Karpas-422 (cell line): ENCODE results near the gene GFI1B. TPM values are rescaled to one million over a fixed set of nuclear protein-coding genes. Genes with fewer than 3 reads are reported as not detected.
A peak's percentile ranks its signal among the peaks of the same experiment; 100 is the strongest.

ENCODE experiments used
- DNase-seq: peaks from one replicate; pipeline ENCODE4 v3.0.0-alpha.2; 2015
- H2AFZ ChIP-seq: fragments of 200-600 bp; sonication (generic); 2 replicates; pipeline ENCODE4 v1.6.1; 2014; ENCODE audit warnings: antibody characterized with exemption, low read length, mixed read lengths
- H3K27ac ChIP-seq: fragments of 200-600 bp; sonication (generic); 2 replicates; pipeline ENCODE4 v1.5.1; 2014; ENCODE audit warnings: mild to moderate bottlenecking, low read length, moderate library complexity
- H3K27me3 ChIP-seq: fragments of 200-600 bp; sonication (generic); 2 replicates; pipeline ENCODE4 v1.6.1; 2014; ENCODE audit warnings: low read length, mixed read lengths
- H3K36me3 ChIP-seq: fragments of 200-600 bp; sonication (generic); 2 replicates; pipeline ENCODE4 v1.6.1; 2014; ENCODE audit warnings: low read length, mixed read lengths; ENCODE audit not compliant: insufficient read depth
- H3K4me1 ChIP-seq: fragments of 200-600 bp; sonication (generic); 2 replicates; pipeline ENCODE4 v1.6.1; 2014; ENCODE audit warnings: mild to moderate bottlenecking, low read length, mixed read lengths
- H3K4me2 ChIP-seq: fragments of 200-600 bp; sonication (generic); 2 replicates; pipeline ENCODE4 v1.6.1; 2014; ENCODE audit warnings: low read length, low read depth, mild to moderate bottlenecking; ENCODE audit not compliant: poor library complexity, severe bottlenecking
- H3K4me3 ChIP-seq: fragments of 200-600 bp; sonication (generic); 2 replicates; pipeline ENCODE4 v1.5.1; 2014; ENCODE audit warnings: mild to moderate bottlenecking, antibody characterized with exemption, low read length, mixed read lengths
- H3K79me2 ChIP-seq: fragments of 200-600 bp; sonication (generic); 2 replicates; pipeline ENCODE4 v1.6.1; 2014; ENCODE audit warnings: mild to moderate bottlenecking, low read length, mixed read lengths
- H3K9ac ChIP-seq: fragments of 200-600 bp; sonication (generic); 2 replicates; pipeline ENCODE4 v1.6.0; 2014; ENCODE audit warnings: low read length
- H3K9me2 ChIP-seq: fragments of 200-600 bp; sonication (generic), shearing (Covaris generic); replicated peaks from 2 replicates; pipeline ENCODE4 v1.6.0; 2014; ENCODE audit warnings: mild to moderate bottlenecking, low read length, moderate library complexity; ENCODE audit not compliant: insufficient read depth
- H3K9me3 ChIP-seq: fragments of 300-700, 200-600 bp; sonication (generic); 2 replicates; pipeline ENCODE4 v1.6.1; 2014; ENCODE audit warnings: low read length, mixed read lengths
- H4K20me1 ChIP-seq: fragments of 200-600 bp; sonication (generic); 2 replicates; pipeline ENCODE4 v1.6.1; 2014; ENCODE audit warnings: mild to moderate bottlenecking, antibody characterized with exemption, low read length, low read depth; ENCODE audit not compliant: insufficient read depth
- total RNA-seq: library from RNA; depleted of rRNA; stranded (reverse); fragments of >200 nt; shearing (Covaris generic); gene quantifications from 2 replicates; pipeline ENCODE4 v1.2.3, GENCODE V29; 2014; ENCODE audit warnings: low replicate concordance

Gene GFI1B
- total RNA-seq, 1 experiment from 2014 or later: 6.5 TPM

DNA sequence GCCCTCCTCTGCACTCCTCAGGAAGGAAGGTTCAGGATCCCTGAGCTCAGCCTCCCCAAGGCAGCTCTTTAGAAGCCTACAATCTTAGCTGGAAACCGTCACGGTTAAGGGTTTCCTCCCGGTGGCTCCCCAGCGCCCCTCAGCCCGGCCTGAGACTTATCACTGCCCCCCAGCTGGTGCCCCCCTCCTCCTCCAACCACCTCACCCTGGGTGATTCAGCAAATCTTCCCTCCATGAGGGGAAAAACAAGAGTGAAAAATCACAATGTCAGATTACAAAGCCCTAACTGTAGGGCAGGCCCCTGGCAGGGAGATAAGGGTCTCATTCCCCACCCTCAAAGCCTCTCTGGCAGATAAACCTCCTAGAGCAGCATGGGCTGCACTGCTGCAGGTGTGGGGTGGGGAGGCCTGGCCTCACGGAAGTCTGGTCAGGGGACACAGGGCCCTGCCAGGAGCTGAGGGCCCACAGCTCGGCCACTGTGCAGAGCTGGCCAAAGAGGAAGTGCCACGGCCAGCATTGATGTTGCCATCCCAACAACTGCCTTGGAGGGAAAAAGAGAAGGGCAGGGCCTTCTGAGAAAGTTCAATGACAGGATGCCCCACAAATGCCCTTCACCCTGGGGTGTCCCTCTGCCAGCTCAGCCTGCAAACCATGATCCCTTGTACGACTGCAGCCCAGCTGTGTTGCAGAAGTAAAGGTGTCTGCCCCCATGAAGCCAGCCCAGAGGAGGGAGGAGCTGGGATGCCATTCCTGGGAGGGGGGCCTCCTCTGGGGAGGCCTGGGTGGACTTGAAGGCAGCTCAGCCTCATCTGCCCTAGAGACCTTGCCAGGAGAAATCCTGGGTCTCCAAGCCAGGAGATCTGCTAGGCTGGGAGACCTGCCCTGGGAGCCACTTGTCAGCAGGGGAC, 25.9 kb downstream of the GFI1B start:
- Histone ChIP-seq H3K4me2 (peak overlapping the region; percentile 81), H4K20me1 (no peaks in the 10 kb centered on the region), H3K4me1 (peaks cover 60% of the 10 kb centered on the region), H2AFZ (peak overlapping the region; percentile 52; the same call in 1 of the 2 replicates), H3K79me2 (no peaks in the 10 kb centered on the region), H3K36me3 (no peaks in the 10 kb centered on the region), H3K27me3 (no peaks in the 10 kb centered on the region), H3K4me3 (peak overlapping the region; percentile 58), H3K9me2 (no peaks in the 10 kb centered on the region), H3K27ac (peak overlapping the region; percentile 81), H3K9me3 (no peaks in the 10 kb centered on the region), H3K9ac (peak overlapping the region; percentile 67)
- peak; percentile 69 for DNase-seq

DNA sequence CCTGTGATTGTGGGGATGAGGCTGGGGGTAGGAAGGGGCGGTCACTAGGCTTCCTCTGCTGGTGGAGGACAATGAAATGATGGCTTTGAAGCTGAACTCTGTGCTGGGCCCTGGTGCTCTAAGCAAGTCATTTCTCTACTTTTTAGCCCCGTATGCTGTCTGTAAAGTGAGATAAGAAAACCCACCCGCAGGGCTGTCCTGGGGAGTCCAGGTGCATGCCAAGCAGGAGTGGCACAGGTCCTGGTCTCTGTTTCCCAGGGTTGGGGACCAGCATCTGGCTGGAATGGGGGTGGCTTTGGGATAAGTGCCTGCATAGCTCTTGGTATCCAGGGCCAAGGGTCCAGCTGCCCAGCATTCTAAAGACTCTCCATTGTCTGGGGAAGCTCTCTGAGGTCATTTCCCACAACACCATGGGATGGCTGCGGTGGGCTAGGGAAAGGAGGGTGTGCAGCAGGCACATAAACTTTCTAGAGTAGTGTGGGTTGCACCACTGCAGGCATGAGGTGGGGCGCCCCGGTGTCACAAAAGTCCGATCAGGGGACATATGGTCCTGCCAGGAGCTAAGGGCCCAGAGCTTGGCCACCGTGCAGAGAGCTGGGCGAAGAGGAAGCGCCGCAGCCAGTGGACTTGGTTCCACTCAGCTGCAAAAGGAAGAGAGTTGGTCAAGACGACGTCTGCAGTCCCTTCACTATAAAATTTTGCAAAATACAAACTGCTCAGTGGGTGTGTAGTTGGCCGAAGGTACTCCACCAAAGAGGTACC, 26.7 kb downstream of the GFI1B start:
- Histone ChIP-seq H3K27me3 (no peaks in the 10 kb centered on the region), H2AFZ (peak overlapping the region; percentile 52; the same call in 1 of the 2 replicates), H3K4me1 (peaks cover 61% of the 10 kb centered on the region), H3K9me3 (no peaks in the 10 kb centered on the region), H3K9me2 (no peaks in the 10 kb centered on the region), H3K4me3 (peak overlapping the region; percentile 58), H4K20me1 (no peaks in the 10 kb centered on the region), H3K4me2 (peak overlapping the region; percentile 81), H3K9ac (peak overlapping the region; percentile 67), H3K27ac (peak overlapping the region; percentile 81), H3K79me2 (no peaks in the 10 kb centered on the region), H3K36me3 (no peaks in the 10 kb centered on the region)
- DNase-seq: no peak

- DNase-seq: peak; percentile 59
- Histone ChIP-seq H3K27me3 (no peaks in the 10 kb centered on the region), H3K9me3 (no peaks in the 10 kb centered on the region), H4K20me1 (no peaks in the 10 kb centered on the region), H3K79me2 (no peaks in the 10 kb centered on the region), H3K36me3 (no peaks in the 10 kb centered on the region), H2AFZ (no peak overlapping the region), H3K4me1 (peaks cover 61% of the 10 kb centered on the region), H3K9me2 (no peaks in the 10 kb centered on the region), H3K27ac (no peak overlapping the region), H3K4me3 (no peak overlapping the region), H3K4me2 (peak overlapping the region; percentile 81), H3K9ac (peak overlapping the region; percentile 29; the same call in 1 of the 2 replicates)
Observed at GRCh38 chr9:133005957-133006356, 27.5 kb downstream of the GFI1B start.

DNA sequence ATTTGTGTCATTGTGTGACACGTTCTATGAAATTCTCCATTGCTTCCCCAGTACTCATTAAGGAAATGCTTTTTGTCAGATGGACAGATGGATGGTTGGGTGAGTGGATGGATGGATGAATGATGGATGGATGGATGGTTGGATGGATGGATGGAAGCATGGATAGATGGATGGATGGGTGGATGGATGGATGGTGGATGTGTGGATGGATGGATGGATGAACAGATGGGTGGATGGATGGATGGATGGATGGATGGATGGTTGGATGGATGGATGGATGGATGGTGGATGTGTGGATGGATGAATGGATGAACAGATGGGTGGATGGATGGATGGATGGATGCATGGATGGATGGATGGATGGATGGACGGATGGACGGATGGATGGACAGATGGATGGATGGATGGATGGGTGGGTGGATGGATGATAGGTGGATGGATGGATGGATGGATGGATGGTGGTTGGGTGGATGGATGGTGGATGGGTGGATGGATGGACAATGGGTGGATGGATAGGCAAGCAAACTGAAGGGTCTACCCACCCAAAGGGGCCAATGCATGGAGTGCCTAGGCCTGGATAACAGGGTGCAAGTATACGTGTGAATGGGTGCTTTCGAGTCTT, 28.3 kb downstream of the GFI1B start:
- DNase-seq: no peak
- H3K4me1 ChIP-seq: peaks cover 63% of the 10 kb centered on the region
- H3K9ac ChIP-seq: no peak overlapping the region
- H3K4me3 ChIP-seq: no peak overlapping the region
- no peak overlapping the region for H2AFZ ChIP-seq
- no peak overlapping the region for H3K27ac ChIP-seq
- no peaks in the 10 kb centered on the region for H3K36me3 ChIP-seq
- no peaks in the 10 kb centered on the region; the same call in 1 of the 2 replicates for H3K27me3 ChIP-seq
- H3K79me2 ChIP-seq: no peaks in the 10 kb centered on the region
- H4K20me1 ChIP-seq: no peaks in the 10 kb centered on the region
- H3K4me2 ChIP-seq: peak overlapping the region; percentile 81
- no peaks in the 10 kb centered on the region for H3K9me2 ChIP-seq
- H3K9me3 ChIP-seq: no peaks in the 10 kb centered on the region

- Histone ChIP-seq H3K79me2 (no peaks in the 10 kb centered on the region), H3K4me3 (no peak overlapping the region), H3K27me3 (no peaks in the 10 kb centered on the region; the same call in 1 of the 2 replicates), H3K4me2 (no peak overlapping the region), H3K9me2 (no peaks in the 10 kb centered on the region), H4K20me1 (no peaks in the 10 kb centered on the region), H3K27ac (no peak overlapping the region), H2AFZ (no peak overlapping the region), H3K9me3 (no peaks in the 10 kb centered on the region), H3K9ac (no peak overlapping the region), H3K4me1 (peaks cover 48% of the 10 kb centered on the region), H3K36me3 (no peaks in the 10 kb centered on the region)
- DNase-seq: no peak
Observed at GRCh38 chr9:133008406-133008805, 29.9 kb downstream of the GFI1B start.

DNA sequence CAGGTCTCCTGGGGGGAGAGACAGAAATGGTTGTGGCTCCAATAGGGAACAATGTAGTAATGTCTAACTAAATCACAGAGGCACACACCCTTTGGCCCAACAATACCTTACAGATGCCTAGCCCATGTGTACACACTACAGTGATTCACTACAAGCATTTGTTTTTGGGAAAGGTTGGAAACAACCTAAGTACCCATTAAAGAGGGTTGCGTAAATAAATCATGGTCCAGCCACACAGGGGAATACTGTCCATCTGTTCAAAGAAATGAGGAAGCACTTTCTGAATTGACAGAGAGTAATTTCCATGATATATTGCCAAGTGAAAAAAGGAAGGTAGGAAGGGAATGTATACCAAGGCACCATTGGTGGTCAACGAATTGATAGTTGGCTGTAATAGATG, 30.3 kb downstream of the GFI1B start:
- no peaks in the 10 kb centered on the region for H3K9me2 ChIP-seq
- no peak overlapping the region for H3K9ac ChIP-seq
- H3K4me1 ChIP-seq: peaks cover 44% of the 10 kb centered on the region
- H3K79me2 ChIP-seq: no peaks in the 10 kb centered on the region
- H3K27me3 ChIP-seq: no peaks in the 10 kb centered on the region; the same call in 1 of the 2 replicates
- no peak overlapping the region for H3K27ac ChIP-seq
- no peak overlapping the region for H3K4me3 ChIP-seq
- no peak overlapping the region for H2AFZ ChIP-seq
- H3K36me3 ChIP-seq: no peaks in the 10 kb centered on the region
- H3K4me2 ChIP-seq: no peak overlapping the region
- H3K9me3 ChIP-seq: no peaks in the 10 kb centered on the region
- H4K20me1 ChIP-seq: no peaks in the 10 kb centered on the region
- DNase-seq: no peak

- no peak overlapping the region for H3K4me3 ChIP-seq
- no peaks in the 10 kb centered on the region for H4K20me1 ChIP-seq
- no peak overlapping the region for H3K4me2 ChIP-seq
- no peaks in the 10 kb centered on the region; the same call in 1 of the 2 replicates for H3K27me3 ChIP-seq
- H3K9me2 ChIP-seq: no peaks in the 10 kb centered on the region
- H3K79me2 ChIP-seq: no peaks in the 10 kb centered on the region
- H3K36me3 ChIP-seq: no peaks in the 10 kb centered on the region
- H3K4me1 ChIP-seq: peaks cover 31% of the 10 kb centered on the region
- no peak overlapping the region for H2AFZ ChIP-seq
- DNase-seq: no peak
- no peak overlapping the region for H3K27ac ChIP-seq
- no peak overlapping the region for H3K9ac ChIP-seq
- H3K9me3 ChIP-seq: no peaks in the 10 kb centered on the region
Observed at GRCh38 chr9:133009906-133010582, 31.6 kb downstream of the GFI1B start.
